ENCODE data around the gene TOR2A.
A peak's percentile ranks its signal among the peaks of the same experiment; 100 is the strongest.

The TOR2A gene

GRCh38 chr9:127749090-127749787 lies 14.1 kb upstream of the TOR2A start:
- H3K27ac ChIP-seq, result no peak overlapping the region
- DNase-seq (ENCODE audit: low read depth, low spot score), result no peak

GRCh38 chr9:127746959-127747569 lies 12.0 kb upstream of the TOR2A start:
- no peak overlapping the region for H3K27ac ChIP-seq

GRCh38 chr9:127744398-127745110 lies 9.5 kb upstream of the TOR2A start:
- DNase-seq (ENCODE audit: low read depth, low spot score), result no peak
- H3K27ac ChIP-seq, result no peak overlapping the region

More at GRCh38 chr9:127746959-127747569, 12.0 kb upstream of the TOR2A start:
- DNase-seq (ENCODE audit: low read depth, low spot score), result no peak

- no peak overlapping the region for H3K27ac ChIP-seq
- DNase-seq (ENCODE audit: low read depth, low spot score), result no peak
Measured at GRCh38 chr9:127742435-127743088, 7.5 kb upstream of the TOR2A start.

- no peak overlapping the region for H3K27ac ChIP-seq
- no peak for DNase-seq (ENCODE audit: low read depth, low spot score)
Measured at GRCh38 chr9:127741831-127742434, 6.8 kb upstream of the TOR2A start.

- no peak for DNase-seq (ENCODE audit: low read depth, low spot score)
- H3K27ac ChIP-seq, result peak overlapping the region; percentile 75
Measured at GRCh38 chr9:127739614-127740330, 4.7 kb upstream of the TOR2A start.

GRCh38 chr9:127738666-127739065 lies 3.6 kb upstream of the TOR2A start:
- H3K27ac ChIP-seq, result no peak overlapping the region
- no peak for DNase-seq (ENCODE audit: low read depth, low spot score)

- no peak for DNase-seq (ENCODE audit: low read depth, low spot score)
Measured at GRCh38 chr9:127735530-127736185, 564 bp upstream of the TOR2A start.

GRCh38 chr9:127734247-127734746 lies 797 bp downstream of the TOR2A start:
- no peak for DNase-seq (ENCODE audit: low read depth, low spot score)
- H3K27ac ChIP-seq, result peak overlapping the region; percentile 80

More at GRCh38 chr9:127735530-127736185, 564 bp upstream of the TOR2A start:
- peak overlapping the region; percentile 80 for H3K27ac ChIP-seq

- H3K27ac ChIP-seq, result no peak overlapping the region
- DNase-seq (ENCODE audit: low read depth, low spot score), result no peak
Measured at GRCh38 chr9:127733614-127734013, 1.5 kb downstream of the TOR2A start.

- no peak overlapping the region for H3K27ac ChIP-seq
- no peak for DNase-seq (ENCODE audit: low read depth, low spot score)
Measured at GRCh38 chr9:127732444-127732843, 2.6 kb downstream of the TOR2A start.

- no peak overlapping the region for H3K27ac ChIP-seq
- no peak for DNase-seq (ENCODE audit: low read depth, low spot score)
Measured at GRCh38 chr9:127731938-127732337, 3.2 kb downstream of the TOR2A start.

GRCh38 chr9:127730799-127731410 lies 4.2 kb downstream of the TOR2A start:
- no peak for DNase-seq (ENCODE audit: low read depth, low spot score)
- H3K27ac ChIP-seq, result no peak overlapping the region

GRCh38 chr9:127730262-127730661 lies 4.8 kb downstream of the TOR2A start:
- H3K27ac ChIP-seq, result no peak overlapping the region
- no peak for DNase-seq (ENCODE audit: low read depth, low spot score)

GRCh38 chr9:127729522-127730256 lies 5.4 kb downstream of the TOR2A start:
- DNase-seq (ENCODE audit: low read depth, low spot score), result no peak
- no peak overlapping the region for H3K27ac ChIP-seq

GRCh38 chr9:127728808-127729207 lies 6.3 kb downstream of the TOR2A start:
- no peak for DNase-seq (ENCODE audit: low read depth, low spot score)
- H3K27ac ChIP-seq, result no peak overlapping the region

GRCh38 chr9:127726871-127727270 lies 8.2 kb downstream of the TOR2A start:
- DNase-seq (ENCODE audit: low read depth, low spot score), result no peak
- H3K27ac ChIP-seq, result no peak overlapping the region

GRCh38 chr9:127724012-127724411 lies 11.1 kb downstream of the TOR2A start:
- DNase-seq (ENCODE audit: low read depth, low spot score), result no peak
- no peak overlapping the region for H3K27ac ChIP-seq

Measured in epithelial cell of prostate (primary cell).